A673 (cell line): ENCODE measurements around the gene AMOTL1.

Source experiments
- CTCF ChIP-seq: fragments of 300-800, 200-600 bp; sonication (generic); conservative IDR thresholded peaks from 2 replicates; pipeline ENCODE4 v1.5.1; 2017; ENCODE audit warnings: low read depth, mild to moderate bottlenecking, antibody characterized with exemption, low read length, moderate library complexity, mixed read lengths
- EZH2 ChIP-seq: fragments of 200-600 bp; sonication (generic); IDR thresholded peaks from 2 replicates; pipeline ENCODE4 v1.6.1; 2017; ENCODE audit warnings: borderline replicate concordance, low read depth, mild to moderate bottlenecking, mixed read lengths, antibody characterized with exemption, low read length; ENCODE audit not compliant: poor library complexity, severe bottlenecking

GRCh38 chr11:94757037-94757735 is 11.0 kb upstream of the AMOTL1 start:
- TF ChIP-seq CTCF (no peak), EZH2 (no peak)
